NCI-H446 (cell line): ENCODE data around the gene MLANA.
"Not testable (repeated sequence)": the region's sequence is repeated elsewhere in the genome, so short reads cannot be mapped to it uniquely, and the experiment has no call there.

Source experiments
- DNase-seq, 2 experiments: peaks; one replicate each; lab custom pipeline; 2025; lab: John Stamatoyannopoulos, UW

Gene MLANA

DNA sequence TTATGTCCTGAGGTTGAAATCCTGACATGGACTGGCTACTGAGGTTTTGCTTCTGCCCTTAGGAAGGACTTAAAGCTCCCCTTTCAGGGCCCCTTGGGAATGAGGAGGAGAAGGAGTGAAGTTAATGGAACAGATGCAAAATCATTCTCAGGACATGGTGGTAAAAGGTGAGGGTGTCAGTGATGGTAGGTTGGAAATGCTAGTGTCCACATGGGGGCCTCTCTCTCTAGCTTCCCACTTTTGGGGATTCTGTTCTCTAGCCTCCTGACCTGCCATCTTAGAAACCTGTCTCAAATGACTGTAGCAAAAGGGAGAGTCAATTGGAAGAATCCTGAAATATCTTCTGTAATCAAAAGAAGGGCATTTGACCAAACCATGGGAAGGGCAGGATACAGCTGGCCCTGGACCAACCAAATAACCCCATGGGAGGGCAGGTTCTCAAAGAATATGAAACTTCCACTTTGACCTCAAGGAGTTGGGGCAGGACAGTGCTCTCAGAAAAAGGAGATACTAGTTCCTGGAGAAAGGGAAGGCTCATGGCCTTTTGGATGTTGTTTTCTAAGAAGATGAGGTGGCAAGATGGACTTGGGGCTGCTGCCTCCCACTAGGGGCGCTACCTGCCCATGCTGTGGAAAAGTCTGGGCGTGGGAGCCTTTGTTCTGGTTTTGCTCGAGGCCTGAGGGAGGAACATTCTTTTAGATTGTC is 21.2 kb upstream of the MLANA start:
- no peak for DNase-seq

DNA sequence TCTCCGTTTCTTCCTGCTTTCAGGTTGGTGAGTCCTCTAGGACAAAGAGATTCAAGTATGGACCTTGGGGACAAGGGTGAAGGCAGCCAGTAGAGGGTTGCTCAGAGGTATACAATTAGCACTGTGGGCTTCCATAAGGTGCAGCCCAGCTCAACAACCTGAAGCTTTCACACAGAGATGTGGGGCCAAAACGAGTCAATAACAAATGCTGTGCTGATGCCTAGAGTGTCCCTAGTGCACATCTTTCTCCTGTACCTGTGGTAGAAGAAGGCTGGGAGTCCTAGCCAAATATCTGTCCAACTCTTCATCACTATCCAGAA is 20.7 kb upstream of the MLANA start:
- no peak for DNase-seq

DNA sequence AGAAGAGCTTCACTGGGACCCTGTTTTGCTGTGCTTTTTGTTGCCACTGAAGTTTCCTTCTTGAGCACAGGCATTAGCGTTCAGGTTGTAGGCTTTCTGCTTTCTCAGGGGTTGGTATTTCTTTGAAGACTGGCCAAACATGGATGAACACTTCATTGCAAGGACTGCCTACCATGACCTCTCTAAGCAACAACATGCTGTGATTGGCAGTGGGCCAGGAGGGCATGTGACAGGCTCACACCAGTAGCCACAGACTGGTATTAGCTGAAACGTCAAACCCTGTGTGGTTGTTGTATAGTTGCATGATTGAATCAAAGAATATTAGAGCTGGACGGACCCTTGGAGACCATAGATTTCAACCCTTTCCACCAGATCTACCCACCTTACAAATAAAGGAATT is 20.0 kb upstream of the MLANA start:
- DNase-seq, result peak in 1 of 2 experiments; percentile 42

DNA sequence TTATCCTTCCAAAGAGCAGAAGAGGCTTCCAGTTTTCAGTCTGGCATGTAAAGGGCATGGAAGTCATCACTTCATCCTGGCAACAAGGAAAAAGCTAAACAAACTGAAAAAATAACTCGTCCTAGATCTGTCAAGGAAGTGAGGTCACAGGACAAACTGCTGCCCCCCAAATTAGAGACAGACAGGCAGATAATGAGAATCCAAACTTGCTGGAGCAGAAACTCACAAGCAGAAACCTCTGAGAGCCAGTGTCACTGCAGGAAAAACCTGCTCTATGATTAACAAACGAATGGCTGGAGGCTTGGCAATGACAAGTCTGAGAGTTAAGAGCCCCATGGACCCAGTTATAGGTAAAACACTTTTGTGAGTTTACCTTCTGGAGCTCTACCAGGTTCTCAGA is 18.9 kb upstream of the MLANA start:
- no peak for DNase-seq

DNA sequence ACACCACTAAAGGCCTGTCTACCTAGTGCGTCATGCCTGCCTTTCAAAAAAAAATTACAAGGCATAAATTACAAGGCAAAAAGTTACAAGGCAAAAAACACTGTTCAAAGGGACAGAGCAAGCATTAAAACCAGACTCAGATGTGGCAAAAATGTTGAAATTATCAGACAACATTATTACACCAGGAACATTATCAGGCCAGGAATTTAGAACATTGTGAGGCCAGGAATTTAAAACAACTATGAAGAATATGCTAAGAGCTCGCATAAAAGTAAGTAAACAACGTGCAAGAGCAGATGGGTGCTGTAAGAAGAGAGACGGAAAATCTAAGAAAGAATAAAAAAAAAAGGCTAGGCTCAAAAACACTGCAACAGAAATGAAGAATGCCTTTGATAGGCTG is 18.2 kb upstream of the MLANA start:
- DNase-seq, result no peak

DNA sequence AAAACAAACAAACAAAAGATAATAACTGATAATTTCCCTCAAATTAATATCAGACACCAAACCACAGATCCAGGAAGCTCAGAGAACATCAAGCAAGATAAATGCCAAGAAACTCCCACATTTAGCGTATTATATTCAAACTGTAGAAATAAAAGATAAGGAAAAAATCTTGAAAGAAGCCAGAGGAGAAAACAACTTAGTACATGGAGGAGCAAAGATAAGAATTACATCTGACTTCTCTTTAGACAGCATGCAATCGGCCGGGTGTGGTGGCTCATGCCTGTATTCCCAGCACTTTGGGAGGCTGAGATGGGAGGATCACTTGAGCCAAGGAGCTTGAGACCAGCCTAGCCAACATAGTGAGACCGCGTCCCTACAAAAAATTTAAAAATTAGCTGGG is 17.2 kb upstream of the MLANA start:
- no peak for DNase-seq

DNA sequence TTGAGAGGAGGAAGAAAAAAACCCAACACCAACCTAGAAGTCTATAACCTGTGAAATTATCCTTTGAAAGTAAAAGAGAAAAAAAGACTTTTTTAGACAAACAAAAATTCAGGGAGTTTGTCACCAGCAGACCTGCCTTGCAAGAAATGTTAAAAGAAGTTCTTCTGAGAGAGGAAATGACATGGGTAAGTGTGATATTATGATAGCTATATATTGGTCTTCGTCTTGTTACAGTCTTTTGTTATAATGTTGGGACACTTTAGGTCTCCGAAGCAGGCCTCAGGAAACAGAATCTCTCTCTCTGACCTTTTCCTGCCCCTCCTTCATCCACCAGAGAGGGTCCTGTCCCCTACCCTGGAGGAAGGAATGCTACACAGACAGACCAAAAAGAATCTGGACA is 16.6 kb upstream of the MLANA start:
- no peak for DNase-seq

- DNase-seq, result no peak
These were observed 14.7 kb upstream of the MLANA start for GRCh38 chr9:5876026-5876425.

DNA sequence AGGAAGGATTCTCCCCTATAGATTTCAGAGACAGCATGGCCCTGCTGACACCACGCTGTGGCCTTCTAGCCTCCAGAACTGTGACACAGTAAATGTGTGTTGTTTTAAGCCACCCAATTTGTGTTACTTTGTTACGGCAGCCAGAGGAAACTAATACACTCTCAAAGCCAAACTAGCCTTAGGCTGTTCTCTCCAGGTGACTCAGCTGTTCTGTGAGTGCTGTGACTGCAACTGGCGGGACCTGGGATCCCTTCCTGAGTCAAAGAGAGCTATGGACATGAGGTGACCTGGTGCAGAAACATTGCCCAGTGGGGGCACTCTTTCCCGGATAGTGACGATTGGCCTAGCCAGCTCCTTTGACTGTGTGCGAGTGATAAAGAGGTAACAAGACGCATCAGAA is 14.0 kb upstream of the MLANA start:
- DNase-seq, result no peak

- DNase-seq, result no peak
These were observed 11.1 kb upstream of the MLANA start for GRCh38 chr9:5879419-5880181.

GRCh38 chr9:5882244-5883012 is 8.3 kb upstream of the MLANA start:
- not testable (repeated sequence) for DNase-seq

DNA sequence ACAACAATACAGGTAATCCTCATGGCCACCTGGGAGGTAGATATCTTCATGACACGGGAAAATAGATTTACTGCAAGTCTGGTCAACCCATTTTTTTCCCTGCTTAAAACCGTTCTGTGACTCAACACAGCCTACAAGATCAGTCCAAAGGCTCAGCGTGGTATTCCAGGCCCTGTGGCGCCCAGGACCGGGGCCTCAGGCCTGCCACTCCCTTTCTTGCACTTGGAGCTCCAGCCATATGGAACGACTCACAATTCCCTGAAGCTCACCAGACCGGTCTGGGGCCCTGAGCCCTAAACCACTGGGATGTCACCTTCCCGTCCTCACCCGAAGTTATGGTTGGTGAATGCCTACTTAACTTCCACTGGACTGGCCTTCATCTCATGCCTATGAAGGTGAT is 6.5 kb upstream of the MLANA start:
- no peak for DNase-seq

GRCh38 chr9:5886114-5886939 is 4.4 kb upstream of the MLANA start:
- DNase-seq, result peak; percentile 80 to 88

GRCh38 chr9:5892456-5893133 is 1.9 kb downstream of the MLANA start:
- DNase-seq, result no peak

DNA sequence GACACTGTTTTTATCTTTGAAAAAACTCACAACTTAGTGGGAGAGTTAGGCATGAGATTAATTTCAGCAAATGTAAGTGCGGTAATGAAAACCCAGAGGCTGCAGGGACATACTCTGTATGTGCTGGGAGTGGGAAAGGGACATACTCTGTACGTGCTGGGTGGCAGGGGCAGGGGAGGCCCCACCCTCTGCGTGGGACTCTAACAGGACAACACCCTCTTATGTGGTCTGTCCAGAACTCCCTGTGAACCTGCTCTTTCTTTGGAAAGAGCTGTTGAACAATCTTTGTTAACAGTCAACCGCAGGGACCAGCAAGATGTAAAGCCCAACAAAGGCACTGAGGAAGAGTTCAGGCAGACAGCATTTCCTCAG is 2.4 kb downstream of the MLANA start:
- DNase-seq, result no peak

DNA sequence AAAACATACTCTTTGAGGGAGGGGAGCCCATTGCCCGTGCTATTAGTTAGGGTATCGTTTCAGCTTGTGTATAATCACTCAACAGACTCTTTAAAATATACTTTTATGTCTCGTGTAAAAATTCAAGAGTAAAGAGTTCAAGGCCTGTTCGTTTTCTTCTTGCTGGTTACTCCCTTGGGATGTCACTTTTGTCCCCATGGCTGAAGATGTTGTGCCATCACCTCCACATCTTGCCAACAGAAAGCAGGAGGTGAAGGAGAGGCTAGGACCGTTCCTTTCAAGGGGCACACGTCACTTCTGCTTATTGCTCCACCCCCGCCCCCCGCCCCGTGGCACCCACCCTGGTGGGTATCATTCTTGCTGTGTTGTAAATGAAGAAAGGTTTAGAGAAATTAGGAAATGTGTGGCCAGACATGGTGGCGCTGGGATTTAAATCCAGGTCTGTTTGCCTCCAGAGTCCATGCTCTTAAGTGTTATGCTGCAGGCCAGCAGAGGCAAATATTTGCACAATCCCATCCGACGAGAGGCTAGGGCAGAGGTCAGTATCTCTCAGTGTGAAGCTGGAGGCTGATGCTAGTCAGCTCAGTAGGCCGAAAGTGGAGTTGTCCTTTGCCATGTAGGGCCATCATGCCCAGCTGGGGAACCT is 3.0 kb downstream of the MLANA start:
- DNase-seq, result no peak

GRCh38 chr9:5894237-5894959 is 3.7 kb downstream of the MLANA start:
- DNase-seq, result no peak

DNA sequence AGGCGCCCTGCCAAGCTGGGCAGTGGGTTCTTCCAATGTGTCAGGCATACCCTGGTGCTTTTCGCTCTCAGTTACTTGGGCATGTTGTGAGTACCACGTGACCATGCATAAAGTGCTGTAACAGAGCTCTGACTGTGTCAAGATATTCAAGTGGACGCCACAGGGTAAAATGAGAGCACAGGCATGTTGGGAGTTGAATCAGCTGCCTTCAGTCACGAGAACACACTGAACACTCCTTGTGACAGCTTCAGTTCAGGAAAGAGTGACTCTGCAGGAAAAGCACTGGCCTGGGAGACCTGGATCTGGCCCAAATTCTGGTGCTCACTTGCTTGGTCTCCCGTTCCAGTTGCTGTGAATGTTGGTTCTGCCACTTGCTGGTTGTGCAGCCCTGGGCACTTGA is 5.1 kb downstream of the MLANA start:
- no peak for DNase-seq

DNA sequence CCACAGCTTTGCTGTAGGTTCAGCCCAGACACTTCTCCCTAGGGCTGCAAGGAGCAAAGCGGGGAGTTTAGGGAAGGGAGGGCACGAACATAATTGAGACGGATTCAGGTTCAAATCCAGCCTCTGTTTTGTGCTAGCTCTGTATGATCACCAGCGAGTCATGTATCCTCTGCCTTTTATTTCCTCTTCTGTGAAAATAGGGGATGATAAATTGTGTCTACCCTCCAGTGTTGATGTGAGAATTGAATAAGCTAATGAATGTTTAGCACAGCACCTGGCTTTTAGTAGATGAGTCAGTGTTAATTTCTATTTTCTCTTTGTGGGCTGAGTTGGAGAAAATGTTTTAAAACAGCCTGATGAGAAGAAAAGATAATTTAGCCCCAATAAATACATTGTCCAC is 6.2 kb downstream of the MLANA start:
- no peak for DNase-seq

DNA sequence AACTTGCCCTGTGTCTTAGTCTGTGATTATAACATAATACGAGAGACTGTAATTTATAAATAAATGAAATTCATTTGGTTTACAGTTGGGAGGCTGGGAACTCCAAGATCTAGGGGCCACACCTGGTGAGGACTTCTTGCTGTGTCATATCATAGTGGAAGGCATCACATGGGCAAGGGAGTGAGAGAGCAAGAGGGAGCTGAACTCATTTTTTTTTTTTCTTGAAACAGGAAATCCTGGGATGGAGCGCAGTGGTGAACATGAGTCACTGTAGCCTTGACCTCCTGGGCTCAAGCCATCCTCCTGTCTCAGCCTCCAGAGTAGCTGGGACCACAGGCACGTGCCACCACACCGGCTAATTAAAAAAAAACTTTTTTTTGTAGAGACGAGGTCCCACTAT is 7.2 kb downstream of the MLANA start:
- no peak for DNase-seq

DNA sequence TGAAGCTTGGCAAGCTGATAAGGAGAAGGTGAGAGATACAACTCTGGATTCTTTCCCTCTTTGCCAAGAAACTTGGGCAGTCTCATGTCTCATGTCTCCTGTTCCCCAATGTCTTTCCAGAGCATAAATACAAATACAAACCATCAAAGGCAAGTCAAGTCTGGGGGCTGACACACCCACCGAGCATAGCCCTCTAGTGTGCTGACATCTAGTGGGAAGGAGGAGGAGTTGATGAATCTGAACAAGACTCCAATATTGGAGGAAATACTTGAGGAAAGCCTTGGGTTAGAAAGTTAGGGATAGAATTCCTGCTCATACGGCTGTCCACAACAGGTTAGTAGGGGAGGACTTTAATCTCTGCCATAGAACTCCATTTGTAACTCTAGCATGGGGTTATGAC is 8.6 kb downstream of the MLANA start:
- no peak for DNase-seq
